GM12878 (cell line): ENCODE measurements around the gene ZP4.

Experiments used
- CTCF ChIP-seq, 3 experiments: IDR thresholded peaks in 2 of 3; conservative IDR thresholded peaks in 1 of 3; 2 replicates each; pipeline ENCODE4 v1.5.1; 2011; ENCODE audit warnings: low read depth in 3 of 3, low read length in 3 of 3, mild to moderate bottlenecking in 3 of 3, control low read depth in 2 of 3, moderate library complexity in 2 of 3, inconsistent platforms in 1 of 3, mixed read lengths in 1 of 3; ENCODE audit not compliant: control insufficient read depth in 2 of 3, insufficient read depth in 1 of 3; ENCODE audit errors: extremely low read depth in 1 of 3
- FOXM1 ChIP-seq: IDR thresholded peaks from 2 replicates; pipeline ENCODE4 v1.6.1; 2012; ENCODE audit warnings: low read depth, mild to moderate bottlenecking, inconsistent platforms, low read length, moderate library complexity
- NFIC ChIP-seq: IDR thresholded peaks from 2 replicates; pipeline ENCODE4 v1.6.1; 2012; ENCODE audit warnings: low read depth, mild to moderate bottlenecking, inconsistent platforms, low read length, moderate library complexity
- POLR2AphosphoS5 ChIP-seq: IDR thresholded peaks from 2 replicates; pipeline ENCODE4 v1.6.1; 2011; ENCODE audit warnings: mild to moderate bottlenecking, low read length, inconsistent platforms
- RAD21 ChIP-seq: IDR thresholded peaks from 2 replicates; pipeline ENCODE4 v1.6.1; 2011; ENCODE audit warnings: mild to moderate bottlenecking, low read depth, low read length, moderate library complexity; ENCODE audit not compliant: insufficient read depth
- SMC3 ChIP-seq: IDR thresholded peaks from 2 replicates; pipeline ENCODE4 v1.6.1; 2011; ENCODE audit warnings: low read length, improper control_type of control experiment, borderline replicate concordance
- ZNF274 ChIP-seq: IDR thresholded peaks from one replicate; pipeline ENCODE4 v1.8.0; 2011; ENCODE audit not compliant: insufficient read length, insufficient read depth

GRCh38 chr1:237903961-237904360 lies 13.2 kb upstream of the ZP4 start:
- TF ChIP-seq ZNF274: no peak
- TF ChIP-seq SMC3: no peak
- TF ChIP-seq CTCF (IDR thresholded peaks at IDR 0.05 in 2 of 3, conservative IDR thresholded peaks at IDR 0.05 in 1 of 3; ENCODE audit: control insufficient read depth in 2 of 3, extremely low read depth in 1 of 3, insufficient read depth in 1 of 3, low read depth in 3 of 3, low read length in 3 of 3): no peak
- TF ChIP-seq FOXM1: no peak
- no peak for TF ChIP-seq RAD21
- no peak for TF ChIP-seq POLR2AphosphoS5
- TF ChIP-seq NFIC: no peak
